HepG2 (cell line): ENCODE measurements around the gene NFATC2. TPM values are rescaled to one million over a fixed set of nuclear protein-coding genes. Genes with fewer than 3 reads are reported as not detected.

Experiments used
- NFKBIZ ChIP-seq: IDR thresholded peaks from 2 replicates; pipeline ENCODE4 v1.6.1; 2018; ENCODE audit warnings: missing genetic modification reagents, missing compliant biosample characterization
- RFX1 ChIP-seq: fragments of 450-650 bp; IDR thresholded peaks from 2 replicates; pipeline ENCODE4 v1.6.1; 2017
- THAP11 ChIP-seq: IDR thresholded peaks from 2 replicates; pipeline ENCODE4 v1.6.1; 2016; ENCODE audit warnings: missing biosample characterization, missing genetic modification reagents
- ZBTB14 ChIP-seq: sonication (generic); formaldehyde crosslinking; IDR thresholded peaks from 2 replicates; pipeline ENCODE4 v1.4.0; 2020; ENCODE audit warnings: missing genetic modification reagents
- ZNF75D ChIP-seq: sonication (generic); formaldehyde crosslinking; IDR thresholded peaks from 2 replicates; pipeline ENCODE4 v1.8.1; 2023; ENCODE audit warnings: missing genetic modification reagents, mild to moderate bottlenecking, borderline replicate concordance
- polyA plus RNA-seq, 8 experiments: library from polyadenylated mRNA; depleted of rRNA in 3 of 8; stranded (reverse) in 7 of 8; unstranded in 1 of 8; fragments of >200 nt; fragmentation: Illumina TruSeq in 4 of 8; extraction: Trizol in 4 of 8; gene quantifications; 2 replicates each; pipeline versions ENCODE4 v1.2.1 to v1.2.3, GENCODE V29; 2011 to 2016; ENCODE audit warnings: low read depth in 4 of 8, missing spikeins in 1 of 8, mixed read lengths in 1 of 8; ENCODE audit not compliant: insufficient read depth in 1 of 8
- total RNA-seq, 5 experiments: library from RNA; depleted of rRNA; stranded (reverse); fragments of >200 nt; fragmentation: Illumina TruSeq; extraction: Trizol; gene quantifications; 2 replicates each; pipeline ENCODE4 v1.2.3, GENCODE V29; 2016; ENCODE audit warnings: low read depth in 1 of 5
- TF ChIP-seq, protein P1 (sequence below): sonication (generic); formaldehyde crosslinking; IDR thresholded peaks from 2 replicates; pipeline ENCODE4 v1.9.0; 2021; ENCODE audit warnings: mild to moderate bottlenecking, missing genetic modification reagents
- TF ChIP-seq, protein P2 (sequence below): sonication (generic); formaldehyde crosslinking; IDR thresholded peaks from 2 replicates; pipeline ENCODE4 v1.5.1; 2020; ENCODE audit warnings: mild to moderate bottlenecking, missing genetic modification reagents, borderline replicate concordance

NFATC2 gene
- total and polyA plus RNA-seq, 2 of the 13 experiments (the other 11 are each of a cell fraction or from before 2014, with no cell fraction given) = 1.9 to 3.3 TPM

DNA sequence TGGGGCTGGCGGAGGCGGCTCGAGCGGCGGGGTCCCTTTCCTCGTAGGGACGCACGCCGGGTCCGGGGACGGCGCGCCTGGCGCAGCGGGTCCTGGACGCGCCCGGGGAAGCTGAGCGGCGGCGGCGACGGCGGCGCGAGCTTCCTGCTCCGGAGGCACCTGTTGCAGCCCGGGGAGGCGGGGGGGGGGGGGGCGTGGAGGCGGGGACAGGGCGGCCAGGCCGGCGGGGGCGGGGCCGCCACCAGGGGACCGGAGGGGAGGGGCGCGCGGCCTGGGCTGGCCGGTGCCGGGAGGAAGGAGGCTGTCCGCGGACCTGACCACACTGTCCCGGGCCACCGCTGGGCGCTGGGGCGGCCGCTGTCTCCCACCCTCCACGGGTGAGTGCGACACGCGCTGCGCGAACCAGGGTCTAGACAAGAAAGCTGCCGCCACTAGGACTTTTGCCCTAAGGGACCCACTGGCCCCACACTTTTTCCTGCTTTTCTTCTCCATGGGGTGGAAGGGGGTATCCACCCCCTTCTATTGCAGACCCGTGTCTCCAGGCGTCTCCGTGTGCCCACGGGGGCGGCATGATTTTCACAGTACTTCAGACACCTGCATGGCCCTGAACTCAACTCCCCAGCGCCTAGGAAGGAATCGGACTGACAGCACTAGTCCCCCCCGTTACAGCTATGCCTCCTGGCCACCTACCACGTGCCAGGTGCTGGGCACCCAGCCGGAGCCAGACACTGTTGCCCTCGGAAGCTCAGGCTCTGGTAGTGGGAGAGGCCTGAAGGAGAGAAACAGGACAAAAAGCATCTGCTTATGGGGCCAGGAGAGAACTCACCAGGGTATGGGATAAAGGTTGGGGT, at the start of gene NFATC2 (continued):
- TF ChIP-seq, protein P1, sequence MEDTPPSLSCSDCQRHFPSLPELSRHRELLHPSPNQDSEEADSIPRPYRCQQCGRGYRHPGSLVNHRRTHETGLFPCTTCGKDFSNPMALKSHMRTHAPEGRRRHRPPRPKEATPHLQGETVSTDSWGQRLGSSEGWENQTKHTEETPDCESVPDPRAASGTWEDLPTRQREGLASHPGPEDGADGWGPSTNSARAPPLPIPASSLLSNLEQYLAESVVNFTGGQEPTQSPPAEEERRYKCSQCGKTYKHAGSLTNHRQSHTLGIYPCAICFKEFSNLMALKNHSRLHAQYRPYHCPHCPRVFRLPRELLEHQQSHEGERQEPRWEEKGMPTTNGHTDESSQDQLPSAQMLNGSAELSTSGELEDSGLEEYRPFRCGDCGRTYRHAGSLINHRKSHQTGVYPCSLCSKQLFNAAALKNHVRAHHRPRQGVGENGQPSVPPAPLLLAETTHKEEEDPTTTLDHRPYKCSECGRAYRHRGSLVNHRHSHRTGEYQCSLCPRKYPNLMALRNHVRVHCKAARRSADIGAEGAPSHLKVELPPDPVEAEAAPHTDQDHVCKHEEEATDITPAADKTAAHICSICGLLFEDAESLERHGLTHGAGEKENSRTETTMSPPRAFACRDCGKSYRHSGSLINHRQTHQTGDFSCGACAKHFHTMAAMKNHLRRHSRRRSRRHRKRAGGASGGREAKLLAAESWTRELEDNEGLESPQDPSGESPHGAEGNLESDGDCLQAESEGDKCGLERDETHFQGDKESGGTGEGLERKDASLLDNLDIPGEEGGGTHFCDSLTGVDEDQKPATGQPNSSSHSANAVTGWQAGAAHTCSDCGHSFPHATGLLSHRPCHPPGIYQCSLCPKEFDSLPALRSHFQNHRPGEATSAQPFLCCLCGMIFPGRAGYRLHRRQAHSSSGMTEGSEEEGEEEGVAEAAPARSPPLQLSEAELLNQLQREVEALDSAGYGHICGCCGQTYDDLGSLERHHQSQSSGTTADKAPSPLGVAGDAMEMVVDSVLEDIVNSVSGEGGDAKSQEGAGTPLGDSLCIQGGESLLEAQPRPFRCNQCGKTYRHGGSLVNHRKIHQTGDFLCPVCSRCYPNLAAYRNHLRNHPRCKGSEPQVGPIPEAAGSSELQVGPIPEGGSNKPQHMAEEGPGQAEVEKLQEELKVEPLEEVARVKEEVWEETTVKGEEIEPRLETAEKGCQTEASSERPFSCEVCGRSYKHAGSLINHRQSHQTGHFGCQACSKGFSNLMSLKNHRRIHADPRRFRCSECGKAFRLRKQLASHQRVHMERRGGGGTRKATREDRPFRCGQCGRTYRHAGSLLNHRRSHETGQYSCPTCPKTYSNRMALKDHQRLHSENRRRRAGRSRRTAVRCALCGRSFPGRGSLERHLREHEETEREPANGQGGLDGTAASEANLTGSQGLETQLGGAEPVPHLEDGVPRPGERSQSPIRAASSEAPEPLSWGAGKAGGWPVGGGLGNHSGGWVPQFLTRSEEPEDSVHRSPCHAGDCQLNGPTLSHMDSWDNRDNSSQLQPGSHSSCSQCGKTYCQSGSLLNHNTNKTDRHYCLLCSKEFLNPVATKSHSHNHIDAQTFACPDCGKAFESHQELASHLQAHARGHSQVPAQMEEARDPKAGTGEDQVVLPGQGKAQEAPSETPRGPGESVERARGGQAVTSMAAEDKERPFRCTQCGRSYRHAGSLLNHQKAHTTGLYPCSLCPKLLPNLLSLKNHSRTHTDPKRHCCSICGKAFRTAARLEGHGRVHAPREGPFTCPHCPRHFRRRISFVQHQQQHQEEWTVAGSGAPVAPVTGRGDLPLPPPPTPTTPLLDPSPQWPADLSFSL (CRISPR knock-in tag) = no peak
- TF ChIP-seq ZNF75D (CRISPR knock-in tag) (no peak), THAP11 (CRISPR knock-in tag) (no peak), ZBTB14 (CRISPR knock-in tag) (no peak), RFX1 (no peak), NFKBIZ (CRISPR knock-in tag) (no peak)
- TF ChIP-seq, protein P2, sequence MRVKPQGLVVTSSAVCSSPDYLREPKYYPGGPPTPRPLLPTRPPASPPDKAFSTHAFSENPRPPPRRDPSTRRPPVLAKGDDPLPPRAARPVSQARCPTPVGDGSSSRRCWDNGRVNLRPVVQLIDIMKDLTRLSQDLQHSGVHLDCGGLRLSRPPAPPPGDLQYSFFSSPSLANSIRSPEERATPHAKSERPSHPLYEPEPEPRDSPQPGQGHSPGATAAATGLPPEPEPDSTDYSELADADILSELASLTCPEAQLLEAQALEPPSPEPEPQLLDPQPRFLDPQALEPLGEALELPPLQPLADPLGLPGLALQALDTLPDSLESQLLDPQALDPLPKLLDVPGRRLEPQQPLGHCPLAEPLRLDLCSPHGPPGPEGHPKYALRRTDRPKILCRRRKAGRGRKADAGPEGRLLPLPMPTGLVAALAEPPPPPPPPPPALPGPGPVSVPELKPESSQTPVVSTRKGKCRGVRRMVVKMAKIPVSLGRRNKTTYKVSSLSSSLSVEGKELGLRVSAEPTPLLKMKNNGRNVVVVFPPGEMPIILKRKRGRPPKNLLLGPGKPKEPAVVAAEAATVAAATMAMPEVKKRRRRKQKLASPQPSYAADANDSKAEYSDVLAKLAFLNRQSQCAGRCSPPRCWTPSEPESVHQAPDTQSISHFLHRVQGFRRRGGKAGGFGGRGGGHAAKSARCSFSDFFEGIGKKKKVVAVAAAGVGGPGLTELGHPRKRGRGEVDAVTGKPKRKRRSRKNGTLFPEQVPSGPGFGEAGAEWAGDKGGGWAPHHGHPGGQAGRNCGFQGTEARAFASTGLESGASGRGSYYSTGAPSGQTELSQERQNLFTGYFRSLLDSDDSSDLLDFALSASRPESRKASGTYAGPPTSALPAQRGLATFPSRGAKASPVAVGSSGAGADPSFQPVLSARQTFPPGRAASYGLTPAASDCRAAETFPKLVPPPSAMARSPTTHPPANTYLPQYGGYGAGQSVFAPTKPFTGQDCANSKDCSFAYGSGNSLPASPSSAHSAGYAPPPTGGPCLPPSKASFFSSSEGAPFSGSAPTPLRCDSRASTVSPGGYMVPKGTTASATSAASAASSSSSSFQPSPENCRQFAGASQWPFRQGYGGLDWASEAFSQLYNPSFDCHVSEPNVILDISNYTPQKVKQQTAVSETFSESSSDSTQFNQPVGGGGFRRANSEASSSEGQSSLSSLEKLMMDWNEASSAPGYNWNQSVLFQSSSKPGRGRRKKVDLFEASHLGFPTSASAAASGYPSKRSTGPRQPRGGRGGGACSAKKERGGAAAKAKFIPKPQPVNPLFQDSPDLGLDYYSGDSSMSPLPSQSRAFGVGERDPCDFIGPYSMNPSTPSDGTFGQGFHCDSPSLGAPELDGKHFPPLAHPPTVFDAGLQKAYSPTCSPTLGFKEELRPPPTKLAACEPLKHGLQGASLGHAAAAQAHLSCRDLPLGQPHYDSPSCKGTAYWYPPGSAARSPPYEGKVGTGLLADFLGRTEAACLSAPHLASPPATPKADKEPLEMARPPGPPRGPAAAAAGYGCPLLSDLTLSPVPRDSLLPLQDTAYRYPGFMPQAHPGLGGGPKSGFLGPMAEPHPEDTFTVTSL (CRISPR knock-in tag) = no peak
